GM12865 (cell line): Measurements from ENCODE around the gene CLCN7.

Experiments
- DNase-seq: peaks from one replicate; pipeline ENCODE4 v3.0.0; 2010; ENCODE audit warnings: low read depth
- H3K4me3 ChIP-seq: 2 replicates; pipeline ENCODE4 v1.5.1; 2011; ENCODE audit warnings: mild to moderate bottlenecking, low read depth, low read length, control low read depth
- TF ChIP-seq, protein P1 (sequence below): IDR thresholded peaks from 2 replicates; pipeline ENCODE4 v1.5.1; 2011; ENCODE audit warnings: low read length, control low read depth, low read depth, inconsistent platforms; ENCODE audit not compliant: insufficient read depth; ENCODE audit errors: missing control alignments

CLCN7 gene

DNA sequence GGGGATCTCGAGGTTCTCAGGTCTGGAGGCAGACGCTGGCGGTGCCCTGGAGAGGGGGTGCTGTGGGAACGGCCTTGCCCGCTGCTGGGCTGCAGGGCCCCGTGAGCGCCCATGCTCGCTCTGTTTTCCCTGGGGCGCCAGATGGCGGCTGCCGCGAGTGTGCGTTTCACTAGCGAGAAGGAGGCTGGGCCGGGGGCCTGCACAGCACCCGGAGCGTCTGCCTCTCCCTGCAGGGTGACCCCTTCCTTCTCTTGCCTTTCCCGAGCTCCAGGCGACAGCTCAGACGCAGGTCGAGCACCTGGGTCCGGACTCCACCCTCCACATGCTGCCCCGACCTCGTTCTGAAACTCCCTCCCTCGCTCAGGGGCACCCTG lies 21.0 kb upstream of the CLCN7 start:
- TF ChIP-seq, protein P1, sequence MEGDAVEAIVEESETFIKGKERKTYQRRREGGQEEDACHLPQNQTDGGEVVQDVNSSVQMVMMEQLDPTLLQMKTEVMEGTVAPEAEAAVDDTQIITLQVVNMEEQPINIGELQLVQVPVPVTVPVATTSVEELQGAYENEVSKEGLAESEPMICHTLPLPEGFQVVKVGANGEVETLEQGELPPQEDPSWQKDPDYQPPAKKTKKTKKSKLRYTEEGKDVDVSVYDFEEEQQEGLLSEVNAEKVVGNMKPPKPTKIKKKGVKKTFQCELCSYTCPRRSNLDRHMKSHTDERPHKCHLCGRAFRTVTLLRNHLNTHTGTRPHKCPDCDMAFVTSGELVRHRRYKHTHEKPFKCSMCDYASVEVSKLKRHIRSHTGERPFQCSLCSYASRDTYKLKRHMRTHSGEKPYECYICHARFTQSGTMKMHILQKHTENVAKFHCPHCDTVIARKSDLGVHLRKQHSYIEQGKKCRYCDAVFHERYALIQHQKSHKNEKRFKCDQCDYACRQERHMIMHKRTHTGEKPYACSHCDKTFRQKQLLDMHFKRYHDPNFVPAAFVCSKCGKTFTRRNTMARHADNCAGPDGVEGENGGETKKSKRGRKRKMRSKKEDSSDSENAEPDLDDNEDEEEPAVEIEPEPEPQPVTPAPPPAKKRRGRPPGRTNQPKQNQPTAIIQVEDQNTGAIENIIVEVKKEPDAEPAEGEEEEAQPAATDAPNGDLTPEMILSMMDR: no peak
- H3K4me3 ChIP-seq: no peak overlapping the region
- no peak for DNase-seq

DNA sequence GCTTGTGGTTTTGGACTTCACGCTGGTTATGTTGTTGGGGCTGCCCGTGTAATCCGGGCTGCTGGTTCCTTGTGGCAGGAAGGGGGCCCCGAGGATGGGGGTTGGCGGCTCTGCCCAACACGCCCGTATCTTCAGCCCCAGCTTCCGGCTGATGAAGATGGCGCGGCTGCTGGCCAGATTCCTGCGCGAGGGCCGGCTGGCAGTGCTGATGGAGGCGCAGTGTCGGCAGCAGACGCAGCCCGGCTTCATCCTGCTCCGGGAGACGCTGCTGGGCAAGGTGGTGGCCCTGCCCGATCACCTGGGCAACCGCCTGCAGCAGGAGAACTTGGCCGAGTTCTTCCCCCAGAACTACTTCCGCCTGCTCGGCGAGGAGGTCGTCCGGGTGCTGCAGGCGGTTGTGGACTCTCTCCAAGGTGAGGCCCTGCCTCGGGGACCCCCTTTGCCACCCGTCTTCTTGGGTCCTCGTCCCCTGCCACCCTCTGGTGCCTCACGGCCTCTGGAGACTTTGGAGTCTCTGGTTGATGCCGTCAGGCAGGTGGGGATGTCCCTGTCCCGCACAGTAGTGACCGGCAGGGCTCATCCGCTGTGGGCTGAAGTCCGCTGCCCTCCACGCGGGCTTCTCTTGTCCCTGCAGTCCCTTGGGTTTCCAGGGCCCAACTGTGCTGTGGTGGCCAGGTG lies 20.5 kb upstream of the CLCN7 start:
- DNase-seq: no peak
- TF ChIP-seq, protein P1: no peak
- H3K4me3 ChIP-seq: no peak overlapping the region

DNA sequence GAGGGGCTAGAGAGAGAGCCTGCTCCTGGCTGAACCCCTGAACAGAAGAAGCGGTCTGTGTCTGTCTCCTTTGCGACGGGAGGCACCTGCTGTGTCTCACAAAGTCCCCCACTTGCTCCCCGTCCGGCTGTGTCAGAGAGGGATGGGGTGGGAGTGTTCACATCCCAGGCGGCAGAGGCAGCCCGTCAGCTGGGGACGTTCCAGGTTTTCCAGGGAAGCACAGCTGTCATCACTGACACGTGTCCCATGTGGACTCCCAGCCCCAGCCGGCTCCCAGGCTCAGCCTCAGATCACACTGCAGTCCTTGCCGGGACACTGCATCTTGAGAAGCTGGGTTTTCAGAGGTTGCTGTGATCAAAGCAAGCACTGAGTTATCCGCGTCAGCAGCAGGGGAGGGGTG lies 19.9 kb upstream of the CLCN7 start:
- TF ChIP-seq, protein P1: no peak
- no peak overlapping the region for H3K4me3 ChIP-seq
- DNase-seq: no peak

DNA sequence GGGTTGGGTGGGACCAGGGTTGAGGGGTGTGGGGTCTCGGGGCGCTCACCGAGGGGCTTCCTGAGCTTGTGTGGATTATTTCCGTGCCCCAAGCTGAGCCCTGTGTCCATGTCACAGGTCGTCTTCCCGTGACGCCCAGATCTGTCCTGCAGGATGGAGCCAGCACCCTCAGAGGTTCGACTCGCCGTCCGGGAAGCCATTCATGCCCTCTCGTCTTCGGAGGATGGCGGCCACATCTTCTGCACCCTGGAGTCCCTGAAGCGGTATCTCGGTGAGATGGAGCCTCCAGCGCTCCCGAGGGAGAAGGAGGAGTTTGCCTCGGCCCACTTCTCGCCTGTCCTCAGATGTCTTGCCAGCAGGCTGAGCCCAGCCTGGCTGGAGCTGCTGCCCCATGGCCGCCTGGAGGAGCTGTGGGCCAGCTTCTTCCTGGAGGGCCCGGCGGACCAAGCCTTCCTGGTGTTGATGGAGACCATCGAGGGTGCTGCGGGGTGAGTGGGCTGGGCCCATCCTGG lies 19.4 kb upstream of the CLCN7 start:
- peak; percentile 42 for DNase-seq
- TF ChIP-seq, protein P1: peak; percentile 3
- H3K4me3 ChIP-seq: peak overlapping the region; percentile 95

DNA sequence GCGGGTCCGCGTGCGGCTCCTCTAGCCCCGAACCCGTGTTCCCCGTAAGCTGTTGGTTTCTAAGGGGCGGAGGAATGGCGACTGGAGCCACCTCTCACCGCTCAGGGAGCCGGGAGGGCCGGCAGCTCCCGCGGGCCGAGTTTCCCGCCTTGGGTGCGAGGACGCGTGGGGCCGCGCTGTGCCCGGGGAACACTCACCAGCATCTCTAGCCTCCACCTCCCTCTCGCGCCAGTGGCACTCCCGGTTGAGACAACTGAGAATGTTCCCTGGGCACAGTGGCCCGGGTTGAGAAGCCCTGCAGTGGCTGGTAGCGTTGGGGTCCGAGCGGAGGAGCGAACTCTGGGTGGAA lies 18.9 kb upstream of the CLCN7 start:
- no peak for DNase-seq

DNA sequence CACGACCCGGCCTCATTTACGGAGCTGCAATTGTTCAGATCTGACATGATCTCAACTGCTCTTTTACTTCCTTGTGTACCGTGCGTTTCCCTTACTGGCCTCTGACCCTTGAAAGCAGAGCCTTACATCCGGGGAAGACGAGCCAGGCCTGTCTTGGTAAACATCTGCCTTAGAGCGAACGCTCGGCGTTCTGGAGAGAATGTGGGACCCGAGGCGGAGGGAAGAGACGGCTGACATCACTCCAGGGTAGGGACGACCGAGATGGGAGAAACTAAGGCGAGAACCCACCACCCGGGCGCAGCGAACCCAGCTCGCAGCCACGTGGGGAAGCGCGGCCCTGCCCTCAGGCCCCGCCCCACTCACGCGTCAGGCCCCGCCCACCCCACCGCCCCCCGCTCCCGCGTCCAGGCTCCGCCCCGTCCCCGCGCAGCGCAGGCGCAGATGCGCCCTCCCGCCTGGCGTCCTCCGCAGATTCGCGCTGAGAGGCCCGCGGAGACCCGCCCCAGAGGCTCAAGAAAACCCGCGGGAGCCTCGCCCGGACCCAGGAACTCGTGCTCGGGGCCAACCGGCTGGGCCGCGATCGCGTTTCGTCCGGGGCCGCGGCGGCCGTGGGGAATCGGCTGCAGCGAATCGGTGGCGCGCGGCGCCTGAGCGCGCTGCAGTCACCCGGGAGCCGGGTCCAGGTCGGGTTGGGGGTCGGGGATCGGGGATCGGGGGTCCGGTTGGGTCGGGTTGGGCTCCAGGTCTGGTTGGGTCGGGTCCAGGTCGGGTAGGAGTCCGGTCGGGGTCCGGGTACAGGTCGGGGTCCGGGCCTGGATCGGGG lies 18.3 kb upstream of the CLCN7 start, which contains the start of gene TELO2:
TELO2 (plus strand) TSS at position 438 of the 823 bp plus-strand sequence. CDS start 922 bp downstream, outside the sequence.
- TF ChIP-seq, protein P1: no peak
- DNase-seq: peak; percentile 91
- H3K4me3 ChIP-seq: peak within 1 kb of the TSS; percentile 95

More for the DNA sequence above, 18.9 kb upstream of the CLCN7 start:
- TF ChIP-seq, protein P1: no peak
- H3K4me3 ChIP-seq: peak overlapping the region; percentile 95
